HepG2 (cell line): ENCODE data around the gene IFNA6. TPM values are rescaled to one million over a fixed set of nuclear protein-coding genes. Genes with fewer than 3 reads are reported as not detected.

Source experiments
- CBX1 ChIP-seq: IDR thresholded peaks from one replicate; pipeline ENCODE4 v1.6.1; 2016; ENCODE audit warnings: antibody characterized with exemption, low read depth
- EED ChIP-seq: sonication (generic); formaldehyde crosslinking; IDR thresholded peaks from 2 replicates; pipeline ENCODE4 v1.5.0; 2020; ENCODE audit warnings: mild to moderate bottlenecking, missing genetic modification reagents
- FOSL2 ChIP-seq: sonication (generic); formaldehyde crosslinking; IDR thresholded peaks from 2 replicates; pipeline ENCODE4 v1.4.0; 2020; ENCODE audit warnings: missing genetic modification reagents
- HNRNPH1 ChIP-seq: fragments of 200-400 bp; formaldehyde crosslinking; optimal IDR thresholded peaks from 2 replicates; pipeline ENCODE3; 2017; ENCODE audit warnings: mild to moderate bottlenecking, low read depth, low read length
- MXD3 ChIP-seq: IDR thresholded peaks from 2 replicates; pipeline ENCODE4 v1.6.1; 2016; ENCODE audit warnings: mild to moderate bottlenecking, missing biosample characterization, missing genetic modification reagents
- NFKB2 ChIP-seq: sonication (generic); formaldehyde crosslinking; IDR thresholded peaks from 2 replicates; pipeline ENCODE4 v1.4.0; 2020; ENCODE audit warnings: missing genetic modification reagents, borderline replicate concordance
- PCBP1 ChIP-seq: fragments of 200-400 bp; formaldehyde crosslinking; IDR thresholded peaks from 2 replicates; pipeline ENCODE4 v1.6.1; 2017; ENCODE audit warnings: mild to moderate bottlenecking, low read depth, low read length, borderline replicate concordance
- POGK ChIP-seq: sonication (generic); formaldehyde crosslinking; conservative IDR thresholded peaks from 2 replicates; pipeline ENCODE4 v1.8.0; 2022; ENCODE audit warnings: mild to moderate bottlenecking, moderate library complexity, missing genetic modification reagents
- RBAK ChIP-seq: sonication (generic); formaldehyde crosslinking; IDR thresholded peaks from 2 replicates; pipeline ENCODE4 v1.5.1; 2020; ENCODE audit warnings: mild to moderate bottlenecking, missing genetic modification reagents
- SMAD9 ChIP-seq: sonication (generic); formaldehyde crosslinking; IDR thresholded peaks from 2 replicates; pipeline ENCODE4 v1.5.1; 2020; ENCODE audit warnings: mild to moderate bottlenecking, missing genetic modification reagents
- SP1 ChIP-seq, 2 experiments: fragments of 450-650 bp in 1 of 2; sonication (generic) in 1 of 2; formaldehyde crosslinking in 1 of 2; IDR thresholded peaks; 2 replicates each; pipeline versions ENCODE4 v1.4.0 to v1.6.1; 2016 to 2020; ENCODE audit warnings: missing genetic modification reagents in 1 of 2
- ZNF136 ChIP-seq: sonication (generic); formaldehyde crosslinking; IDR thresholded peaks from 2 replicates; pipeline ENCODE4 v1.8.1; 2022; ENCODE audit warnings: low read depth, mild to moderate bottlenecking, moderate library complexity, missing genetic modification reagents
- ZNF205 ChIP-seq: IDR thresholded peaks from 2 replicates; pipeline ENCODE4 v1.6.1; 2018; ENCODE audit warnings: missing biosample characterization, missing genetic modification reagents
- ZNF264 ChIP-seq: sonication (generic); formaldehyde crosslinking; IDR thresholded peaks from 2 replicates; pipeline ENCODE4 v1.4.0; 2020; ENCODE audit warnings: missing genetic modification reagents
- ZNF431 ChIP-seq: sonication (generic); formaldehyde crosslinking; IDR thresholded peaks from 2 replicates; pipeline ENCODE4 v1.9.0; 2022; ENCODE audit warnings: missing genetic modification reagents, low read depth, mild to moderate bottlenecking, borderline replicate concordance
- ZNF720 ChIP-seq: sonication (generic); formaldehyde crosslinking; IDR thresholded peaks from 2 replicates; pipeline ENCODE4 v1.4.0; 2020; ENCODE audit warnings: missing genetic modification reagents
- polyA plus RNA-seq, 8 experiments: library from polyadenylated mRNA; depleted of rRNA in 3 of 8; stranded (reverse) in 7 of 8; unstranded in 1 of 8; fragments of >200 nt; fragmentation: Illumina TruSeq in 4 of 8; extraction: Trizol in 4 of 8; gene quantifications; 2 replicates each; pipeline versions ENCODE4 v1.2.1 to v1.2.3, GENCODE V29; 2011 to 2016; ENCODE audit warnings: low read depth in 4 of 8, missing spikeins in 1 of 8, mixed read lengths in 1 of 8; ENCODE audit not compliant: insufficient read depth in 1 of 8
- total RNA-seq, 5 experiments: library from RNA; depleted of rRNA; stranded (reverse); fragments of >200 nt; fragmentation: Illumina TruSeq; extraction: Trizol; gene quantifications; 2 replicates each; pipeline ENCODE4 v1.2.3, GENCODE V29; 2016; ENCODE audit warnings: low read depth in 1 of 5
- TF ChIP-seq, protein P1 (sequence below): sonication (generic); formaldehyde crosslinking; IDR thresholded peaks from 2 replicates; pipeline ENCODE4 v1.5.1; 2020; ENCODE audit warnings: mild to moderate bottlenecking, missing genetic modification reagents, borderline replicate concordance
- TF ChIP-seq, protein P2 (sequence below): IDR thresholded peaks from 2 replicates; pipeline ENCODE4 v1.6.1; 2018; ENCODE audit warnings: missing genetic modification reagents
- TF ChIP-seq, protein P3 (sequence below): sonication (generic); formaldehyde crosslinking; IDR thresholded peaks from 2 replicates; pipeline ENCODE4 v1.4.0; 2020; ENCODE audit warnings: mild to moderate bottlenecking, missing genetic modification reagents

IFNA6 gene
- total and polyA plus RNA-seq, 2 of the 13 experiments (the other 11 are each of a cell fraction or from before 2014, with no cell fraction given) = not detected

DNA sequence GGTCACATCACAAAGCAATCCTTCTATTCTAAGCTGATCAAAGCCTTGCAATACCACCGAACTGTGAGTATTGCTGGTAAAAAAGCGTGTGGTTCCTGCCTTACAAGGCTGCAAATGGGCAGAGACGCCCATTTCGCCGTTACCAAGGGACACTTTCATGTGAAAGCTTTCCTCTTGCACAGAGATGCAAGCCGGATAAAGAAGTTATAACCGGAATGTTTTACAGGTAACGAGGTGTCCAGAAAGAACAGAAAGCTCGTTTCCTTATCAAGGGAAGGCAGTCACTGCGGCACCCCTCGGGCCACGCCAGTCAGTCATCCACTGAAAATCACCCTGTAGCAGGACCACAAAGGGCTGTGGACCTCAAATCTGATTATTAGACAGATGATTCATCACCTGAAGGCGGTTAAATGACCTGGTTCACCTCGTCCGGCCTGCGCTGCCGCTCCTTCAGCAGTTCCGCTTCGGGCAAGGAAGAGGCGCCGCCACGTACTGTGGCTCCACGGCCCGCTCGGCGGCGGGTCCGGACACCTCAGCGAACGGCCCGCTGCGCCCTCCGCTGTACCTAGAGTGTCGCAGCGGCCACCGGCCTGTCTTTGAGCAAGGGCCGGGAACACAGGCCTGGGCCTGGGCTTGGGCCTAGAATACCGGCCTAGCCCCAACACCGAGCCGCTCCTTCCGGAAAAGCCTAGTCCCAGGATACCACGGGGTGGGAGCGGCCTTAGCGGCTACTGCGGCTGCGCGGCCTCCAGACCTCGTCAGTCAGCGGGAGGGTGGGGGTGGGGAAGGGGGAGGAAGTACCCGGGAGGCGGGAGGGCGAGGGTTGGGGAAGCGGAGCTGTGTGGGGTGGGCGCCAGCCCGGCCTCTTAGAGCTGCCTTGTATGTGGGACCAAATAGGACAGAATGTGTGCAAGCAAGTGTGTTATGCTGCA is 15.7 kb downstream of the IFNA6 start, which contains the start of gene KLHL9 (continued):
- TF ChIP-seq SMAD9 (CRISPR knock-in tag) (peak; percentile 28; the same call in 1 of the 2 replicates), POGK (CRISPR knock-in tag) (no peak), FOSL2 (CRISPR knock-in tag) (peak; percentile 31; the same call in 1 of the 2 replicates), EED (CRISPR knock-in tag) (peak; percentile 85; the same call in 1 of the 2 replicates), ZNF205 (no peak), NFKB2 (CRISPR knock-in tag) (peak; percentile 82; the same call in 1 of the 2 replicates), CBX1 (no peak), ZNF264 (CRISPR knock-in tag) (no peak), SP1 (IDR thresholded peaks at IDR 0.05) (no peak), SP1 (CRISPR knock-in tag; IDR thresholded peaks at IDR 0.05) (no peak), ZNF431 (CRISPR knock-in tag) (0 out of 2 replicates have a peak, but pooled peaks have one; percentile 59), RBAK (no peak), ZNF136 (CRISPR knock-in tag) (no peak), HNRNPH1 (no peak), MXD3 (peak; percentile 78), PCBP1 (peak; percentile 71; the same call in 1 of the 2 replicates), ZNF720 (no peak)
- TF ChIP-seq, protein P1, sequence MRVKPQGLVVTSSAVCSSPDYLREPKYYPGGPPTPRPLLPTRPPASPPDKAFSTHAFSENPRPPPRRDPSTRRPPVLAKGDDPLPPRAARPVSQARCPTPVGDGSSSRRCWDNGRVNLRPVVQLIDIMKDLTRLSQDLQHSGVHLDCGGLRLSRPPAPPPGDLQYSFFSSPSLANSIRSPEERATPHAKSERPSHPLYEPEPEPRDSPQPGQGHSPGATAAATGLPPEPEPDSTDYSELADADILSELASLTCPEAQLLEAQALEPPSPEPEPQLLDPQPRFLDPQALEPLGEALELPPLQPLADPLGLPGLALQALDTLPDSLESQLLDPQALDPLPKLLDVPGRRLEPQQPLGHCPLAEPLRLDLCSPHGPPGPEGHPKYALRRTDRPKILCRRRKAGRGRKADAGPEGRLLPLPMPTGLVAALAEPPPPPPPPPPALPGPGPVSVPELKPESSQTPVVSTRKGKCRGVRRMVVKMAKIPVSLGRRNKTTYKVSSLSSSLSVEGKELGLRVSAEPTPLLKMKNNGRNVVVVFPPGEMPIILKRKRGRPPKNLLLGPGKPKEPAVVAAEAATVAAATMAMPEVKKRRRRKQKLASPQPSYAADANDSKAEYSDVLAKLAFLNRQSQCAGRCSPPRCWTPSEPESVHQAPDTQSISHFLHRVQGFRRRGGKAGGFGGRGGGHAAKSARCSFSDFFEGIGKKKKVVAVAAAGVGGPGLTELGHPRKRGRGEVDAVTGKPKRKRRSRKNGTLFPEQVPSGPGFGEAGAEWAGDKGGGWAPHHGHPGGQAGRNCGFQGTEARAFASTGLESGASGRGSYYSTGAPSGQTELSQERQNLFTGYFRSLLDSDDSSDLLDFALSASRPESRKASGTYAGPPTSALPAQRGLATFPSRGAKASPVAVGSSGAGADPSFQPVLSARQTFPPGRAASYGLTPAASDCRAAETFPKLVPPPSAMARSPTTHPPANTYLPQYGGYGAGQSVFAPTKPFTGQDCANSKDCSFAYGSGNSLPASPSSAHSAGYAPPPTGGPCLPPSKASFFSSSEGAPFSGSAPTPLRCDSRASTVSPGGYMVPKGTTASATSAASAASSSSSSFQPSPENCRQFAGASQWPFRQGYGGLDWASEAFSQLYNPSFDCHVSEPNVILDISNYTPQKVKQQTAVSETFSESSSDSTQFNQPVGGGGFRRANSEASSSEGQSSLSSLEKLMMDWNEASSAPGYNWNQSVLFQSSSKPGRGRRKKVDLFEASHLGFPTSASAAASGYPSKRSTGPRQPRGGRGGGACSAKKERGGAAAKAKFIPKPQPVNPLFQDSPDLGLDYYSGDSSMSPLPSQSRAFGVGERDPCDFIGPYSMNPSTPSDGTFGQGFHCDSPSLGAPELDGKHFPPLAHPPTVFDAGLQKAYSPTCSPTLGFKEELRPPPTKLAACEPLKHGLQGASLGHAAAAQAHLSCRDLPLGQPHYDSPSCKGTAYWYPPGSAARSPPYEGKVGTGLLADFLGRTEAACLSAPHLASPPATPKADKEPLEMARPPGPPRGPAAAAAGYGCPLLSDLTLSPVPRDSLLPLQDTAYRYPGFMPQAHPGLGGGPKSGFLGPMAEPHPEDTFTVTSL (CRISPR knock-in tag) = no peak
- TF ChIP-seq, protein P2, sequence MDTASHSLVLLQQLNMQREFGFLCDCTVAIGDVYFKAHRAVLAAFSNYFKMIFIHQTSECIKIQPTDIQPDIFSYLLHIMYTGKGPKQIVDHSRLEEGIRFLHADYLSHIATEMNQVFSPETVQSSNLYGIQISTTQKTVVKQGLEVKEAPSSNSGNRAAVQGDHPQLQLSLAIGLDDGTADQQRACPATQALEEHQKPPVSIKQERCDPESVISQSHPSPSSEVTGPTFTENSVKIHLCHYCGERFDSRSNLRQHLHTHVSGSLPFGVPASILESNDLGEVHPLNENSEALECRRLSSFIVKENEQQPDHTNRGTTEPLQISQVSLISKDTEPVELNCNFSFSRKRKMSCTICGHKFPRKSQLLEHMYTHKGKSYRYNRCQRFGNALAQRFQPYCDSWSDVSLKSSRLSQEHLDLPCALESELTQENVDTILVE (CRISPR knock-in tag) = no peak
- TF ChIP-seq, protein P3, sequence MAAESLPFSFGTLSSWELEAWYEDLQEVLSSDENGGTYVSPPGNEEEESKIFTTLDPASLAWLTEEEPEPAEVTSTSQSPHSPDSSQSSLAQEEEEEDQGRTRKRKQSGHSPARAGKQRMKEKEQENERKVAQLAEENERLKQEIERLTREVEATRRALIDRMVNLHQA (CRISPR knock-in tag) = no peak
